ENCODE data around the gene JAM3.
"Not testable (repeated sequence)": the region's sequence is repeated elsewhere in the genome, so short reads cannot be mapped to it uniquely, and the experiment has no call there.

The JAM3 gene

GRCh38 chr11:134178032-134178674 lies 109.3 kb downstream of the JAM3 start:
- DNase-seq (ENCODE audit: low read depth in 2 of 2, low spot score in 1 of 2), result no peak

- DNase-seq (ENCODE audit: low read depth in 2 of 2, low spot score in 1 of 2), result no peak
Measured at GRCh38 chr11:134181707-134182106, 112.8 kb downstream of the JAM3 start.

GRCh38 chr11:134188092-134188491 lies 119.2 kb downstream of the JAM3 start:
- DNase-seq (ENCODE audit: low read depth in 2 of 2, low spot score in 1 of 2), result not testable (repeated sequence)

- no peak for DNase-seq (ENCODE audit: low read depth in 2 of 2, low spot score in 1 of 2)
Measured at GRCh38 chr11:134196756-134197155, 127.9 kb downstream of the JAM3 start.

- DNase-seq (ENCODE audit: low read depth in 2 of 2, low spot score in 1 of 2), result no peak
Measured at GRCh38 chr11:134199531-134199930, 130.7 kb downstream of the JAM3 start.

GRCh38 chr11:134200688-134201087 lies 131.8 kb downstream of the JAM3 start:
- DNase-seq (ENCODE audit: low read depth in 2 of 2, low spot score in 1 of 2), result no peak

Measured in stimulated activated CD8-positive, alpha-beta memory T cell treated with anti-CD3 and anti-CD28 coated beads, Interleukin-4, amount 100 ng/mL, for 4 hours (primary cell).